H1 (cell line): Measurements from ENCODE around the gene ZC3H7B. TPM values are rescaled to one million over a fixed set of nuclear protein-coding genes. Genes with fewer than 3 reads are reported as not detected.

Experiments used
- CTCF ChIA-PET: fragments of 300-600 bp; sonication (Branson Sonifier 250); formaldehyde crosslinking; loops from one replicate; lab custom pipeline; 2021; ENCODE audit not compliant: partially characterized antibody; lab: Charles Lee
- POLR2A ChIA-PET: fragments of 300-600 bp; sonication (Branson Sonifier 250); formaldehyde crosslinking; loops from one replicate; lab custom pipeline; 2021; ENCODE audit warnings: inconsistent platforms; ENCODE audit not compliant: partially characterized antibody; lab: Charles Lee
- DNase-seq, 2 experiments: peaks; one replicate each; pipeline versions ENCODE4 v3.0.0 to v3.0.0-alpha.2; 2010 to 2022; ENCODE audit warnings: low spot score in 2 of 2, low read depth in 1 of 2, mixed read lengths in 1 of 2
- FAIRE-seq: peaks from 2 replicates; lab custom pipeline; 2011; peaks lifted over from hg19 to GRCh38; lab: Jason Lieb, UNC
- H2AFZ ChIP-seq: 2 replicates; pipeline ENCODE4 v1.8.1; 2012; ENCODE audit warnings: low read length, inconsistent platforms
- H2AK5ac ChIP-seq: 2 replicates; pipeline ENCODE4 v1.6.1; 2013; ENCODE audit warnings: low read depth, low read length
- H2BK120ac ChIP-seq: replicated peaks from 2 replicates; pipeline ENCODE3; 2013; ENCODE audit warnings: low read depth, low read length, inconsistent platforms
- H2BK12ac ChIP-seq: 2 replicates; pipeline ENCODE4 v1.6.1; 2013; ENCODE audit warnings: low read depth, low read length
- H2BK15ac ChIP-seq: 2 replicates; pipeline ENCODE4 v1.6.1; 2013; ENCODE audit warnings: low read length
- H2BK20ac ChIP-seq: 2 replicates; pipeline ENCODE4 v1.6.1; 2013; ENCODE audit warnings: low read length
- H2BK5ac ChIP-seq: 2 replicates; pipeline ENCODE4 v1.6.1; 2013; ENCODE audit warnings: low read depth, low read length
- H3K14ac ChIP-seq: 2 replicates; pipeline ENCODE4 v1.6.1; 2013; ENCODE audit warnings: inconsistent platforms; ENCODE audit not compliant: insufficient read length
- H3K18ac ChIP-seq: 2 replicates; pipeline ENCODE4 v1.6.1; 2013; ENCODE audit warnings: low read length; ENCODE audit errors: extremely low read depth
- H3K23ac ChIP-seq: 2 replicates; pipeline ENCODE4 v1.6.1; 2013; ENCODE audit warnings: inconsistent platforms; ENCODE audit not compliant: insufficient read length
- H3K23me2 ChIP-seq: 2 replicates; pipeline ENCODE4 v1.6.1; 2013; ENCODE audit warnings: low read depth, low read length
- H3K27ac ChIP-seq: 2 replicates; pipeline ENCODE4 v1.6.1; 2011; ENCODE audit warnings: low read depth, low read length, inconsistent platforms
- H3K27me3 ChIP-seq, 4 experiments: replicated peaks in 1 of 4; 1 replicate in 1 of 4; 2 replicates in 3 of 4; pipeline versions ENCODE4 v1.6.1 to v1.8.1; 2011 to 2013; ENCODE audit warnings: low read length in 3 of 4, mild to moderate bottlenecking in 3 of 4, inconsistent platforms in 2 of 4, mixed read lengths in 2 of 4, moderate library complexity in 1 of 4; ENCODE audit not compliant: control insufficient read depth in 3 of 4, insufficient read depth in 3 of 4; ENCODE audit errors: extremely low read depth in 1 of 4
- H3K36me3 ChIP-seq, 4 experiments: 2 replicates each; pipeline versions ENCODE4 v1.6.1 to v1.8.1; 2011 to 2013; ENCODE audit warnings: mild to moderate bottlenecking in 4 of 4, low read length in 3 of 4, moderate library complexity in 2 of 4, control low read depth in 1 of 4, inconsistent platforms in 1 of 4; ENCODE audit not compliant: insufficient read depth in 4 of 4, control insufficient read depth in 2 of 4
- H3K4ac ChIP-seq: replicated peaks from 2 replicates; pipeline ENCODE3; 2013; ENCODE audit warnings: low read length, low read depth, mixed read lengths, inconsistent platforms; ENCODE audit not compliant: insufficient read length
- H3K4me1 ChIP-seq, 4 experiments: replicated peaks in 1 of 4; 1 replicate in 1 of 4; 2 replicates in 3 of 4; pipeline versions ENCODE4 v1.6.1 to v1.8.1; 2011 to 2013; ENCODE audit warnings: low read length in 3 of 4, inconsistent platforms in 2 of 4, mixed read lengths in 1 of 4; ENCODE audit not compliant: insufficient read depth in 4 of 4, control insufficient read depth in 3 of 4
- H3K4me2 ChIP-seq, 2 experiments: 2 replicates each; pipeline versions ENCODE4 v1.6.1 to v1.8.1; 2011 to 2013; ENCODE audit warnings: low read depth in 2 of 2, low read length in 2 of 2, control low read depth in 1 of 2, inconsistent platforms in 1 of 2, mild to moderate bottlenecking in 1 of 2; ENCODE audit not compliant: insufficient read depth in 1 of 2
- H3K4me3 ChIP-seq, 4 experiments: fragments of 200-600, 300-600 bp in 1 of 4; sonication (generic), shearing (Covaris generic), sonication (Bioruptor Twin) in 1 of 4; 2 replicates each; pipeline versions ENCODE4 v1.5.1 to v1.8.1; 2011 to 2016; ENCODE audit warnings: low read length in 4 of 4, low read depth in 3 of 4, control low read depth in 2 of 4, inconsistent platforms in 2 of 4, mild to moderate bottlenecking in 2 of 4, mixed read lengths in 1 of 4, moderate library complexity in 1 of 4; ENCODE audit not compliant: insufficient read depth in 2 of 4; ENCODE audit errors: extremely low read depth in 1 of 4
- H3K56ac ChIP-seq: replicated peaks from 2 replicates; pipeline ENCODE3; 2013; ENCODE audit warnings: low read depth, mild to moderate bottlenecking, mixed read lengths, low read length, inconsistent platforms; ENCODE audit not compliant: insufficient read length
- H3K79me1 ChIP-seq: 2 replicates; pipeline ENCODE4 v1.6.1; 2013; ENCODE audit warnings: low read depth, low read length, control low read depth
- H3K79me2 ChIP-seq, 2 experiments: 2 replicates each; pipeline versions ENCODE4 v1.6.1 to v1.8.1; 2012 to 2013; ENCODE audit warnings: low read length in 2 of 2, mild to moderate bottlenecking in 2 of 2, inconsistent platforms in 1 of 2; ENCODE audit not compliant: insufficient read depth in 2 of 2, control insufficient read depth in 1 of 2
- H3K9ac ChIP-seq, 4 experiments: replicated peaks in 1 of 4; 1 replicate in 1 of 4; 2 replicates in 3 of 4; pipeline versions ENCODE4 v1.6.1 to v1.8.1; 2011 to 2013; ENCODE audit warnings: low read depth in 3 of 4, low read length in 3 of 4, control low read depth in 2 of 4, mild to moderate bottlenecking in 2 of 4, moderate library complexity in 2 of 4, inconsistent platforms in 1 of 4; ENCODE audit errors: extremely low read depth in 1 of 4
- H3K9me3 ChIP-seq, 2 experiments: 2 replicates each; pipeline versions ENCODE4 v1.6.1 to v1.8.1; 2012 to 2013; ENCODE audit warnings: mild to moderate bottlenecking in 2 of 2, moderate library complexity in 2 of 2, control low read depth in 1 of 2, inconsistent platforms in 1 of 2, low read depth in 1 of 2, low read length in 1 of 2, mixed read lengths in 1 of 2; ENCODE audit not compliant: insufficient read depth in 2 of 2
- H4K20me1 ChIP-seq, 2 experiments: replicated peaks in 1 of 2; 2 replicates each; pipeline versions ENCODE3 to v1.8.1; 2011 to 2013; ENCODE audit warnings: inconsistent platforms in 2 of 2, low read length in 2 of 2, mild to moderate bottlenecking in 1 of 2; ENCODE audit not compliant: insufficient read depth in 2 of 2, control insufficient read depth in 1 of 2
- H4K5ac ChIP-seq: 2 replicates; pipeline ENCODE4 v1.6.1; 2013; ENCODE audit warnings: low read length, low read depth, mixed read lengths, inconsistent platforms; ENCODE audit not compliant: insufficient read length
- H4K8ac ChIP-seq: 2 replicates; pipeline ENCODE4 v1.8.0; 2013; ENCODE audit warnings: mild to moderate bottlenecking, moderate library complexity, low read length, inconsistent platforms; ENCODE audit not compliant: insufficient read depth; ENCODE audit errors: extremely low read depth
- H4K91ac ChIP-seq: replicated peaks from 2 replicates; pipeline ENCODE3; 2013; ENCODE audit warnings: low read length, mixed read lengths, inconsistent platforms; ENCODE audit not compliant: insufficient read length
- CEBPB ChIP-seq: IDR thresholded peaks from 2 replicates; pipeline ENCODE4 v1.6.1; 2012; ENCODE audit warnings: low read depth, low read length
- CHD1 ChIP-seq: IDR thresholded peaks from 2 replicates; pipeline ENCODE4 v1.6.1; 2012; ENCODE audit warnings: low read depth, low read length, improper control_type of control experiment
- CREB1 ChIP-seq: IDR thresholded peaks from 2 replicates; pipeline ENCODE4 v1.6.1; 2012; ENCODE audit warnings: inconsistent platforms
- CTBP2 ChIP-seq: IDR thresholded peaks from 2 replicates; pipeline ENCODE4 v1.7.0; 2011; ENCODE audit warnings: borderline replicate concordance, mild to moderate bottlenecking, moderate library complexity, mixed read lengths, low read length; ENCODE audit not compliant: insufficient read depth, insufficient read length
- EGR1 ChIP-seq: IDR thresholded peaks from 2 replicates; pipeline ENCODE4 v1.6.1; 2011; ENCODE audit warnings: low read depth, low read length, borderline replicate concordance
- EP300 ChIP-seq, 2 experiments: IDR thresholded peaks; 1 replicate in 1 of 2; 2 replicates in 1 of 2; pipeline ENCODE4 v1.6.1; 2011 to 2012; ENCODE audit warnings: low read depth in 2 of 2, low read length in 2 of 2, mild to moderate bottlenecking in 2 of 2, borderline replicate concordance in 1 of 2, inconsistent platforms in 1 of 2, moderate library complexity in 1 of 2
- RXRA ChIP-seq: IDR thresholded peaks from 2 replicates; pipeline ENCODE4 v1.6.1; 2011; ENCODE audit warnings: low read depth, mild to moderate bottlenecking, low read length, moderate library complexity; ENCODE audit not compliant: insufficient read depth
- SIN3A ChIP-seq, 2 experiments: IDR thresholded peaks in 1 of 2; conservative IDR thresholded peaks in 1 of 2; 2 replicates each; pipeline ENCODE4 v1.6.1; 2011 to 2012; ENCODE audit warnings: low read length in 2 of 2, improper control_type of control experiment in 1 of 2, low read depth in 1 of 2, mild to moderate bottlenecking in 1 of 2
- SIRT6 ChIP-seq: IDR thresholded peaks from one replicate; pipeline ENCODE4 v1.7.1; 2012; ENCODE audit warnings: low read length, inconsistent platforms
- TAF1 ChIP-seq: IDR thresholded peaks from 2 replicates; pipeline ENCODE4 v1.6.1; 2011; ENCODE audit warnings: mild to moderate bottlenecking, low read depth, low read length
- TAF7 ChIP-seq: optimal IDR thresholded peaks from 2 replicates; pipeline ENCODE3; 2011; ENCODE audit warnings: low read depth, mild to moderate bottlenecking, inconsistent platforms, low read length, moderate library complexity, borderline replicate concordance
- WGBS, 2 experiments: shearing (Covaris generic) in 1 of 2; methylation state at CpG; one replicate each; pipeline versions ENCODE4 v1.1.6 to v1.1.7; 2013 to 2015; ENCODE audit warnings: low lambda C conversion rate in 2 of 2, mixed read lengths in 2 of 2, inconsistent platforms in 1 of 2, low coverage in 1 of 2, missing lambda C conversion rate in 1 of 2; ENCODE audit not compliant: insufficient replicate concordance in 2 of 2, insufficient coverage in 1 of 2, insufficient read length in 1 of 2; ENCODE audit errors: extremely low coverage in 1 of 2, missing lambda C conversion rate in 1 of 2; 5-methylcytosine and 5-hydroxymethylcytosine counted together
- polyA plus RNA-seq, 7 experiments: library from polyadenylated mRNA; depleted of rRNA in 3 of 7; stranded (reverse) in 5 of 7; unstranded in 2 of 7; fragments of >200 nt in 5 of 7; fragments of 200-250 nt in 2 of 7; gene quantifications; 1 replicate in 5 of 7; 2 replicates in 1 of 7; 4 replicates in 1 of 7; pipeline versions ENCODE4 v1.2.1 to v1.2.3, GENCODE V29; 2011 to 2013; ENCODE audit warnings: missing spikeins in 2 of 7, mixed read lengths in 2 of 7
- total RNA-seq: library from RNA; stranded (reverse); fragmentation: NEBNext Ultra II Directional; extraction: Animal tissue kit (Norgen Biotek cat#: 25700); gene quantifications from 2 replicates; pipeline ENCODE4 v1.2.1, GENCODE V29; 2021
- TF ChIP-seq, protein P1 (sequence below): IDR thresholded peaks from 2 replicates; pipeline ENCODE4 v1.6.1; 2012; ENCODE audit warnings: inconsistent platforms

The ZC3H7B gene
- total and polyA plus RNA-seq, 2 of the 8 experiments (the other 6 are each of a cell fraction or from before 2014, with no cell fraction given), result 35.5 to 78.6 TPM

DNA sequence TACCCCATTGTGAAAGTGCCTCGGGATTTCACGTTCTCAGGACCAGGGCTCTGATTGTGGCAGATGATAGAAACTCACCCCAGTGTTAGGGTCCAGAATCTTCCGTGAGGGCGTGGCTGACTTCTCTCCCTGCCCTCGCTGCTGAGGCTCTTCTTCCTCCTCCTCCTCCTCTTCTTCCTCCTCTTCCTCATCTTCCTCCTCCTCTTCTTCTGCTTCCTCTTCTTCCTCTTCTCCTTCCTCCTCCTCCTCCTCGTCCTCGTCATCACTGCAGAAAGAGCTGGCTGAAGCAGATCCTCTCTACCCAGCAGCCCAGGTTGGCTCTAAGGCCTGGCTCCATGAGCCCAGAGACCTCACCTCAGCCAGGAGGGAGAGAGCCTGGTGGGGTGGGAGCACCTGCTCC lies 47.1 kb upstream of the ZC3H7B start:
- Histone ChIP-seq H3K4me1 (peaks cover 0 to 4% (median under 1%) of the 10 kb centered on the region in 4 experiments; a peak in 2 of 7 replicates), H3K18ac (no peak overlapping the region), H3K79me2 (no peaks in the 10 kb centered on the region), H3K9me3 (no peaks in the 10 kb centered on the region), H3K23me2 (no peaks in the 10 kb centered on the region), H2BK12ac (no peak overlapping the region), H2BK5ac (no peak overlapping the region), H3K56ac (no peak overlapping the region), H3K27ac (no peak overlapping the region), H4K91ac (no peak overlapping the region), H4K20me1 (peaks cover 5 to 14% of the 10 kb centered on the region in 2 experiments), H4K5ac (no peak overlapping the region), H3K4me3 (no peak overlapping the region), H2AK5ac (no peak overlapping the region), H3K9ac (no peak overlapping the region), H2BK20ac (no peak overlapping the region), H2AFZ (no peak overlapping the region), H3K4me2 (no peak overlapping the region), H2BK120ac (no peak overlapping the region), H3K4ac (no peak overlapping the region), H2BK15ac (no peak overlapping the region), H3K23ac (no peak overlapping the region), H3K36me3 (peaks cover 57 to 92% (median 78%) of the 10 kb centered on the region in 4 experiments), H4K8ac (no peak overlapping the region), H3K27me3 (no peaks in the 10 kb centered on the region), H3K79me1 (no peaks in the 10 kb centered on the region), H3K14ac (no peak overlapping the region)
- FAIRE-seq (no peak), DNase-seq (no peak)
- TF ChIP-seq CREB1, result no peak
- no peak for TF ChIP-seq CEBPB
- no peak for TF ChIP-seq EGR1
- TF ChIP-seq CHD1, result no peak
- TF ChIP-seq EP300 (IDR thresholded peaks at IDR 0.05; ENCODE audit: borderline replicate concordance in 1 of 2, low read depth in 2 of 2, low read length in 2 of 2), result no peak
- TF ChIP-seq, protein P1, sequence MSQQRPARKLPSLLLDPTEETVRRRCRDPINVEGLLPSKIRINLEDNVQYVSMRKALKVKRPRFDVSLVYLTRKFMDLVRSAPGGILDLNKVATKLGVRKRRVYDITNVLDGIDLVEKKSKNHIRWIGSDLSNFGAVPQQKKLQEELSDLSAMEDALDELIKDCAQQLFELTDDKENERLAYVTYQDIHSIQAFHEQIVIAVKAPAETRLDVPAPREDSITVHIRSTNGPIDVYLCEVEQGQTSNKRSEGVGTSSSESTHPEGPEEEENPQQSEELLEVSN, result no peak
- no peak for TF ChIP-seq RXRA
- no peak for TF ChIP-seq CTBP2
- TF ChIP-seq TAF7, result no peak
- no peak for TF ChIP-seq TAF1
- TF ChIP-seq SIRT6, result no peak
- TF ChIP-seq SIN3A (conservative IDR thresholded peaks at IDR 0.05 in 1 of 2, IDR thresholded peaks at IDR 0.05 in 1 of 2; ENCODE audit: low read depth in 1 of 2, low read length in 2 of 2), result no peak
- POLR2A ChIA-PET, result interaction anchor here (0.7 to 1.0 kb wide), 2 partner anchors 9 to 95 kb away, joined by 3 to 8 read pairs; no protein-coding TSS in a partner anchor
- CTCF ChIA-PET, result no interaction called here
- WGBS, 2 experiments, result 95% methylated on average over 7 of the region's 7 CpGs; no CpG with 5 or more reads in 1 of the 2 experiments
